IMR-90 (cell line): ENCODE data around the gene MIPEP.

Experiments used
- BHLHE40 ChIP-seq: fragments of 150-350 bp; IDR thresholded peaks from 2 replicates; pipeline ENCODE4 v1.6.1; 2016; ENCODE audit warnings: mild to moderate bottlenecking, low read depth, low read length
- CEBPB ChIP-seq: IDR thresholded peaks from 2 replicates; pipeline ENCODE4 v1.6.1; 2012; ENCODE audit warnings: low read depth, low read length, improper control_type of control experiment
- ELK1 ChIP-seq: fragments of 150-350 bp; IDR thresholded peaks from 2 replicates; pipeline ENCODE4 v1.6.1; 2016; ENCODE audit warnings: low read depth, mild to moderate bottlenecking, low read length, moderate library complexity, borderline replicate concordance
- MAFK ChIP-seq: IDR thresholded peaks from 2 replicates; pipeline ENCODE4 v1.6.1; 2012; ENCODE audit warnings: low read depth, low read length, improper control_type of control experiment
- MAZ ChIP-seq: IDR thresholded peaks from 2 replicates; pipeline ENCODE4 v1.6.1; 2012; ENCODE audit warnings: low read depth, mild to moderate bottlenecking, low read length, improper control_type of control experiment, moderate library complexity, borderline replicate concordance
- MXI1 ChIP-seq: IDR thresholded peaks from 2 replicates; pipeline ENCODE4 v1.6.1; 2012; ENCODE audit warnings: low read depth, mild to moderate bottlenecking, low read length, moderate library complexity, borderline replicate concordance
- NFE2L2 ChIP-seq: fragments of 150-350 bp; IDR thresholded peaks from 2 replicates; pipeline ENCODE4 v1.6.1; 2016; ENCODE audit warnings: low read depth, mild to moderate bottlenecking, low read length
- POLR2A ChIP-seq: IDR thresholded peaks from 2 replicates; pipeline ENCODE4 v1.6.1; 2012; ENCODE audit warnings: mild to moderate bottlenecking, low read depth, low read length
- RAD21 ChIP-seq: IDR thresholded peaks from 2 replicates; pipeline ENCODE4 v1.6.1; 2012; ENCODE audit warnings: low read length, improper control_type of control experiment
- RCOR1 ChIP-seq: IDR thresholded peaks from 2 replicates; pipeline ENCODE4 v1.6.1; 2012; ENCODE audit warnings: mild to moderate bottlenecking, low read length, improper control_type of control experiment; ENCODE audit not compliant: insufficient replicate concordance
- RFX5 ChIP-seq: IDR thresholded peaks from 2 replicates; pipeline ENCODE4 v1.8.0; 2012; ENCODE audit warnings: low read depth, mild to moderate bottlenecking, low read length, moderate library complexity
- SMC3 ChIP-seq: fragments of 150-350 bp; IDR thresholded peaks from 2 replicates; pipeline ENCODE4 v1.6.1; 2016; ENCODE audit warnings: low read depth, mild to moderate bottlenecking, antibody characterized with exemption, low read length, moderate library complexity
- TF ChIP-seq, protein P1 (sequence below): conservative IDR thresholded peaks from 2 replicates; pipeline ENCODE4 v1.5.1; 2012; ENCODE audit warnings: mild to moderate bottlenecking, low read depth, low read length, improper control_type of control experiment
- TF ChIP-seq, protein P2 (sequence below): fragments of 150-350 bp; IDR thresholded peaks from 2 replicates; pipeline ENCODE4 v1.6.1; 2017; ENCODE audit warnings: mild to moderate bottlenecking, antibody characterized with exemption, low read length, low read depth

GRCh38 chr13:23695196-23695595 is 194.0 kb downstream of the MIPEP start:
- TF ChIP-seq, protein P1, sequence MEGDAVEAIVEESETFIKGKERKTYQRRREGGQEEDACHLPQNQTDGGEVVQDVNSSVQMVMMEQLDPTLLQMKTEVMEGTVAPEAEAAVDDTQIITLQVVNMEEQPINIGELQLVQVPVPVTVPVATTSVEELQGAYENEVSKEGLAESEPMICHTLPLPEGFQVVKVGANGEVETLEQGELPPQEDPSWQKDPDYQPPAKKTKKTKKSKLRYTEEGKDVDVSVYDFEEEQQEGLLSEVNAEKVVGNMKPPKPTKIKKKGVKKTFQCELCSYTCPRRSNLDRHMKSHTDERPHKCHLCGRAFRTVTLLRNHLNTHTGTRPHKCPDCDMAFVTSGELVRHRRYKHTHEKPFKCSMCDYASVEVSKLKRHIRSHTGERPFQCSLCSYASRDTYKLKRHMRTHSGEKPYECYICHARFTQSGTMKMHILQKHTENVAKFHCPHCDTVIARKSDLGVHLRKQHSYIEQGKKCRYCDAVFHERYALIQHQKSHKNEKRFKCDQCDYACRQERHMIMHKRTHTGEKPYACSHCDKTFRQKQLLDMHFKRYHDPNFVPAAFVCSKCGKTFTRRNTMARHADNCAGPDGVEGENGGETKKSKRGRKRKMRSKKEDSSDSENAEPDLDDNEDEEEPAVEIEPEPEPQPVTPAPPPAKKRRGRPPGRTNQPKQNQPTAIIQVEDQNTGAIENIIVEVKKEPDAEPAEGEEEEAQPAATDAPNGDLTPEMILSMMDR: no peak
- TF ChIP-seq RAD21 (no peak), POLR2A (no peak), MAZ (no peak), CEBPB (no peak), BHLHE40 (no peak), MAFK (no peak), MXI1 (no peak), NFE2L2 (no peak), ELK1 (no peak), RCOR1 (no peak), RFX5 (no peak), SMC3 (no peak)
- TF ChIP-seq, protein P2, sequence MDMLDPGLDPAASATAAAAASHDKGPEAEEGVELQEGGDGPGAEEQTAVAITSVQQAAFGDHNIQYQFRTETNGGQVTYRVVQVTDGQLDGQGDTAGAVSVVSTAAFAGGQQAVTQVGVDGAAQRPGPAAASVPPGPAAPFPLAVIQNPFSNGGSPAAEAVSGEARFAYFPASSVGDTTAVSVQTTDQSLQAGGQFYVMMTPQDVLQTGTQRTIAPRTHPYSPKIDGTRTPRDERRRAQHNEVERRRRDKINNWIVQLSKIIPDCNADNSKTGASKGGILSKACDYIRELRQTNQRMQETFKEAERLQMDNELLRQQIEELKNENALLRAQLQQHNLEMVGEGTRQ: no peak
